NCI-H345 (cell line): ENCODE data around the gene OR7G3.

Source experiments
- DNase-seq: peaks from one replicate; lab custom pipeline; 2025; lab: John Stamatoyannopoulos, UW

OR7G3 gene

DNA sequence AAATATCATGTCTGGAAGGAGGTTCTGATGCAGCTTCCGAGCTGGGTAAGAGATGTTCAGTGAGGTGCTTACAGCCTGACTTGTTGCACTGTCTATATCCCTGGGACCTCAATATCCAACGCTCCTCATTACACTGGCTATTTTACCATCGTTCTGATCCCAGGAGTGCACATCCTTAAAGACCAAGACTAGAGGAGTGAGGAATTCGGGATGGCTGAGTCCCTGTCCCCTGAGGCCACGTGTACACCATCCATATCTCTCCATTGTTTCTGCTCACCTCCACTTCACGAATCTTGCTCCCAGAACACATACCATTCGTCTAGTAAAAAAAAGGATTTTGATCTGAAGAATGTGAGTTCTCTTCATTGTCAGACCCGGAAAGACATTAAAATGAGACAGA lies 19.4 kb downstream of the OR7G3 start, which contains the start of gene OR7G2:
Gene OR7G2, minus strand, starts transcription at position 101 of the 400 bp plus-strand sequence. CDS start 4,232 bp downstream, outside the sequence.
- DNase-seq: no peak

DNA sequence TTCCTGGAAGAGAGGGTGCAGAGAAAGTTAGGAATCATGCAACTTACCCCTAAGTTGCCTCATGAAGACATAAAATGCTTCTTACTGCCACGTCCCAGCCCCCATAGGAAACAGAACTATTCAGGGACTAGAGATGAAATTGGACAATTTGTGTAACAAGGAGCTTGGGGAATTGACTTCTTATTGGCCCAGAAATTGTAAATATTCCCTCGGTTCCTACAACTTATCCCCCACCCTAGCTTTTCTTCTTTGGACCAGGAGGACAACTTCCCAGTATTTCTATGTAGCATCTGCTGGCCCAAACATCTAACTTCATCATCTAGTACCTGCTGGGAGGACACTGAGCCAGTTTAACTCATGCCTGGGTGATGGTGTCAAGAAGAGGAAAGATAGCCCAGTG lies 40.0 kb downstream of the OR7G3 start, which contains the start of gene OR1M1:
Gene OR1M1, plus strand, starts transcription at position 301 of the 400 bp plus-strand sequence. CDS start 6,184 bp downstream, outside the sequence.
- DNase-seq: no peak

DNA sequence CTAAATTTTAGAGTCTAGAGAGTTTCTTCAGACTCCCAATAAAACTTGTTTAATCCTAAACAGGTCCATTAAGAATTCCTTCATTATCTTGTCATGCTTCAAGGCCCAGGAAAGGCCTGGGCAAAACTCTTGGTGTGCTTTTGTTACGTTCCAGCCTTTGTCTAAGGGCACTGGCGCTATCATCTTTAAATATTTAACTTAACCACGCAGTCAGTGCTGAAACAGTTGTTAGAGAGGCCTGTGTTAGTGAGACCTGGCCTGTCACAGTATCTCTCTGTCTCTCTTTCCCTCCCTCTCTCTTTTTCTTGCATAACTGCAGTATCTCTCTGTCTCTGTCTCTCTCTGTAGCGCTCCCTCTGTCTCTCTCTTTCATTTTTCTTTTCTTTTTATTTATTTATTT lies 48.1 kb downstream of the OR7G3 start:
- DNase-seq: no peak

DNA sequence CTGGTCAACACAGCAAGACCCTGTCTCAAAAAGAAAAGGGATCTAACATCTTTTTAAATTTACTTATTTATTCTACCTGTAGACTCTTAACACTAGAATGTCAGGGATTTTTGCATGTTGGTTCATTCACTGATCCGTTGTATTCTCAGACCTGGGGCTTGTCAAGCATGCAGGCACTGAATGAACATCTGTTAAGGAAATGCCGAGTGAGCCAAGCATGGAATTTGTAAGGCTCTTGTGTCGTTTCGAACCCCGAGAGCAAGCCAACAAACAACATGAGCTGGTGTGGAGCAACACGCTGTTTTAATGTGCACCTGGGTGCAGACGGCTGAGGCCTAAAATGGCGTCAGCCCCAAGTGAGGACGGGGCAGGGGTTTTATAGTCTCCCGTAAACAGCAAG lies 49.8 kb downstream of the OR7G3 start:
- DNase-seq: no peak
